ENCODE data around the gene MALT1. TPM values are rescaled to one million over a fixed set of nuclear protein-coding genes. Genes with fewer than 3 reads are reported as not detected.

The MALT1 gene
- total and polyA plus RNA-seq, 11 donors: 5.4 to 18.3 (median 10.4) TPM

DNA sequence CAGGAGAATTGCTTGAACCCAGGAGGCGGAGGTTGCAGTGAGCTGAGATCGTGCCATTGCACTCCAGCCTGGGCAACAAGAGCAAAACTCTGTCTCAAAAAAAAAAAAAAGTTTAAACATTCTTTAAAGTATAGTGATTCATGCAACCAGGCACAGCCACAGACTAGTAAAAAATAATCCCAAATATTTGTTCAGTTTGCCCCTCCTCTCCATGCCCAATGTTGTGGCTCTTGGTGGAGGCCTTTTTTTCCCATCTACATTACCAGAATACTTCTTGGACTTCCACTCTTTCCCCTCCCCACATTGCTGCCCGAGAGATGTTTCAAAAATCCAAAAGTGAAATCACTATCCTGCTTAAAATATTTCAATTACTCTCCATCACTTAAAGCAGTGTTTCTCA, 5.1 kb upstream of the MALT1 start:
- WGBS, 4 donors: 82 to 95% (median 92%) methylated on average over 2 to 3 of the region's 3 CpGs
- intact Hi-C loops (cut with DNase I): loop anchor here in 3 of 10 donors (2.0 to 10.0 kb wide), 3 partner anchors 15 to 131 kb away; no protein-coding TSS in a partner anchor
- H3K36me3 ChIP-seq: no peaks in the 10 kb centered on the region
- H3K27ac ChIP-seq: no peak overlapping the region
- TF ChIP-seq, protein P1, sequence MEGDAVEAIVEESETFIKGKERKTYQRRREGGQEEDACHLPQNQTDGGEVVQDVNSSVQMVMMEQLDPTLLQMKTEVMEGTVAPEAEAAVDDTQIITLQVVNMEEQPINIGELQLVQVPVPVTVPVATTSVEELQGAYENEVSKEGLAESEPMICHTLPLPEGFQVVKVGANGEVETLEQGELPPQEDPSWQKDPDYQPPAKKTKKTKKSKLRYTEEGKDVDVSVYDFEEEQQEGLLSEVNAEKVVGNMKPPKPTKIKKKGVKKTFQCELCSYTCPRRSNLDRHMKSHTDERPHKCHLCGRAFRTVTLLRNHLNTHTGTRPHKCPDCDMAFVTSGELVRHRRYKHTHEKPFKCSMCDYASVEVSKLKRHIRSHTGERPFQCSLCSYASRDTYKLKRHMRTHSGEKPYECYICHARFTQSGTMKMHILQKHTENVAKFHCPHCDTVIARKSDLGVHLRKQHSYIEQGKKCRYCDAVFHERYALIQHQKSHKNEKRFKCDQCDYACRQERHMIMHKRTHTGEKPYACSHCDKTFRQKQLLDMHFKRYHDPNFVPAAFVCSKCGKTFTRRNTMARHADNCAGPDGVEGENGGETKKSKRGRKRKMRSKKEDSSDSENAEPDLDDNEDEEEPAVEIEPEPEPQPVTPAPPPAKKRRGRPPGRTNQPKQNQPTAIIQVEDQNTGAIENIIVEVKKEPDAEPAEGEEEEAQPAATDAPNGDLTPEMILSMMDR (IDR thresholded peaks at IDR 0.05): no peak
- TF ChIP-seq POLR2A (IDR thresholded peaks at IDR 0.05): no peak
- no peaks in the 10 kb centered on the region for H3K27me3 ChIP-seq
- ATAC-seq: no peak
- H3K9me3 ChIP-seq: no peaks in the 10 kb centered on the region
- DNase-seq: no peak
- peaks cover 0 to 17% (median 6%) of the 10 kb centered on the region in 12 donors for H3K4me1 ChIP-seq
- no peak overlapping the region for H3K4me3 ChIP-seq

DNA sequence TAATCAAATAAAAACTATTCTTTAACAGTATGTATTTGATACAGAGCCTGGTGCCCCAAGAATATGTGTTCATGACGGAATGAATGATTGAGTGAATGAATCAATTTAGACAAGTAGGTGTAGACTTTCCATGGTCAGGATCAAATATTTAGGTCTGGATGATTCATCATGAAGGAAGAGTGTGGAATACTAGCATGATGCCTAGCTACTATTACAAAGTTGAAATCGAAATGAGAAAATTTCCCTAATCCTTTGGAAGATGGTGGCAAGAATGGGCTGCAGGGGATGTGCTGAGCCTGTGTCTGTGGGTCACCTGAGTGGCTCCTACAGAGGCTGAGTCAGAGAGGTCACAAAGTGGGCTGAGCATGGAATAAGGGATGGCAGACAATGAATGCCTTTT, 3.1 kb upstream of the MALT1 start:
- intact Hi-C loops (cut with DNase I): loop anchor here in 2 of 10 donors (5.0 to 10.0 kb wide), 2 partner anchors 36 to 133 kb away; no protein-coding TSS in a partner anchor
- no peaks in the 10 kb centered on the region for H3K27me3 ChIP-seq
- H3K36me3 ChIP-seq: no peaks in the 10 kb centered on the region
- no peak for DNase-seq
- H3K9me3 ChIP-seq: no peaks in the 10 kb centered on the region
- H3K27ac ChIP-seq: no peak overlapping the region
- TF ChIP-seq, protein P1 (IDR thresholded peaks at IDR 0.05): no peak
- TF ChIP-seq POLR2A (IDR thresholded peaks at IDR 0.05): no peak
- 93 to 97% (median 96%) methylated on average over 2 of the region's 2 CpGs for WGBS, 4 donors
- H3K4me3 ChIP-seq: no peak overlapping the region
- ATAC-seq: no peak
- peaks cover 0 to 27% (median 14%) of the 10 kb centered on the region in 12 donors for H3K4me1 ChIP-seq

DNA sequence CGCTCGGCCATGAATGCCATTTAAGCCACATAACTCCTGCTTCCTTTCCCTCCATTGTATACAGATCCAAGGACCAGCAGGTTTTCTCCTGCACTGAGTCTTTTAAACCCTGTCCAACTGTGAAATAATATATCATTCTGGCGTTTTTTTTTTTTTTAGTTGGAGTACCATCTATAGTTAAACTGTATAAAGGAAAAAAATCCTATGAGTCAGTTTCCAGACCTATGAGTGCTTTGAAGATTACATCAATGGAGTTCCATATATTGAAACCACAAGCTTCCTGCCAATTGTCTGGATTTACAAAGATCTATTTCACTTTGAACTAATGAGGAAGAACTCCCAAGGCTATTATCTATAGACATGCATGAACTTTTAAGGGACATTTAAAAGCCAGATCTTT, 2.4 kb upstream of the MALT1 start:
- Histone ChIP-seq H3K9me3 (no peaks in the 10 kb centered on the region), H3K27ac (no peak overlapping the region), H3K4me1 (peaks cover 0 to 33% (median 14%) of the 10 kb centered on the region in 12 donors), H3K36me3 (no peaks in the 10 kb centered on the region), H3K27me3 (no peaks in the 10 kb centered on the region), H3K4me3 (no peak overlapping the region)
- DNase-seq: no peak
- 74 to 82% (median 77%) methylated on average over 3 of the region's 3 CpGs for WGBS, 4 donors
- ATAC-seq: no peak
- TF ChIP-seq POLR2A (IDR thresholded peaks at IDR 0.05): no peak
- TF ChIP-seq, protein P1 (IDR thresholded peaks at IDR 0.05): no peak
- intact Hi-C loops (cut with DNase I): loop anchor here in 2 of 10 donors (5.0 to 10.0 kb wide), 2 partner anchors 37 to 134 kb away; no protein-coding TSS in a partner anchor

DNA sequence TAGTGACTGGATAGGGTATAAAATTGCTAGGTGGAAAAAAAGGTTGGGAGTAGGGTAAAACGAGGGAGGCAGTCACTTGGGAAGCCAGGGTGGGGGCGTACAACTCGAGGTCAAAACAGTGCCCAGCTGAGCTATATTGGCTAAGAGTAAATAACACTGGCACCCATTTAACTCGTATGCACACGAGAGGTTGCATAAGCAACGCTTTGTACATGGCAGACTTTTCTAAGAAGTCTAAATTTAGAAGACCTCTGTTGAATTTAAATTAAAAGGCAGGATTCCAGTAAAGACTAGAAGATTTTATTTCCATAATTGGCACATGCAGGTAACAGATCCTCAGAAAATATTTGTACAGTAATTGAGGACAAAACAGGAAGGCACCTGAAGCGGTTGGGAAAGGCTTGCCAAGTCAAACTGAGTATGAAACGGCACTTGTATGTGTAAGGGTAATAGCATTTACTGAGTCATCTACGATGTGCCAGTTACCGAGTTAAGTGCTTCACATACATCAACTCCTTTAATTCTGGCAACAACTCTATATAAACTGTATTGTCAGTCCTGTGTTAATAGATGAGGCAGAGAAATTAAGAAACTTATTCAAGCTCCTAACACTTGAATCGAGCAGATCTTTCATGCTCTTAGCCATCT, 1.4 kb upstream of the MALT1 start:
- ATAC-seq: no peak
- H3K9me3 ChIP-seq: no peaks in the 10 kb centered on the region
- intact Hi-C loops (cut with DNase I): loop anchor here in 7 of 10 donors (5.0 to 10.0 kb wide), 8 partner anchors 38 to 143 kb away; no protein-coding TSS in a partner anchor
- peak overlapping the region in 3 of 12 donors; percentile 75 to 97 (median 83) for H3K4me3 ChIP-seq
- WGBS, 4 donors: 76 to 84% (median 82%) methylated on average over 11 of the region's 11 CpGs
- peak overlapping the region; percentile 28 to 98 (median 94) for H3K27ac ChIP-seq
- no peaks in the 10 kb centered on the region for H3K27me3 ChIP-seq
- peaks cover 0 to 39% (median 14%) of the 10 kb centered on the region in 12 donors for H3K4me1 ChIP-seq
- no peaks in the 10 kb centered on the region for H3K36me3 ChIP-seq
- TF ChIP-seq POLR2A (IDR thresholded peaks at IDR 0.05): no peak
- TF ChIP-seq, protein P1 (IDR thresholded peaks at IDR 0.05): no peak
- DNase-seq: no peak
